ENCODE data around the gene IDH2.

GRCh38 chr15:90058775-90059174 lies 43.5 kb downstream of the IDH2 start:
- TF ChIP-seq POLR2A (IDR thresholded peaks at IDR 0.05) (no peak), CTCF (IDR thresholded peaks at IDR 0.05) (no peak)

Data from esophagus squamous epithelium (tissue), 4 donors.